Adrenal gland (tissue), 5 donors: ENCODE measurements around the gene DCANP1.

Source experiments
- POLR2A ChIP-seq, 2 donors: fragments of 450-650 bp; IDR thresholded peaks; one replicate each; pipeline ENCODE4 v1.6.1; 2017; ENCODE audit warnings: antibody characterized with exemption in 2 of 2, mild to moderate bottlenecking in 2 of 2, moderate library complexity in 1 of 2
- TF ChIP-seq, protein P1 (sequence below), 6 experiments: fragments of 450-650 bp in 4 of 6; fragments of 200-600 bp in 2 of 6; sonication (generic) in 1 of 6; IDR thresholded peaks; 1 replicate in 5 of 6; 2 replicates in 1 of 6; pipeline versions ENCODE4 v1.5.1 to v1.8.0; 2016 to 2021; ENCODE audit warnings: antibody characterized with exemption in 6 of 6, mild to moderate bottlenecking in 2 of 6, moderate library complexity in 1 of 6
- donor health status: DM: no; HTN: no; CAD: no.

DNA sequence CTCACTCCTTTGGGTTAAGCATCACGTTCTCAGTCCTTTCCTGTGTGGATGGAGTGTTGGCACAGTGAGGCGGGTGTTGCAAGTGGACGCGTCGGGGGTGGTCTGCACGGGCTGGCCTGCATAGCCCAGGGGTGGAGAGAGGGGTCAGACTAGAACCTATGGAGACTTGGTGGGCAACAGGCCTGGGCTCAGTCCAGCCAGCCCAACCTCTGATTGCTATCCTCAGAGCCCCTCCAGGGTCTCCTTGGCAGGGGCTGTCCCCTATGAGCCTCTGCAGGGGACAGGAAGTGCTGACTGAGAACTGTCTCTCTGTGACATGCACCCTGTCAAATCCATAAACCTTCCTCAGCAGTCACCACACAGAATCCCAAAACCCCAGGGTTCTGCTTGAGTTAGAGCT, 2.3 kb downstream of the DCANP1 start:
- no peak for TF ChIP-seq POLR2A (IDR thresholded peaks at IDR 0.05)
- TF ChIP-seq, protein P1, sequence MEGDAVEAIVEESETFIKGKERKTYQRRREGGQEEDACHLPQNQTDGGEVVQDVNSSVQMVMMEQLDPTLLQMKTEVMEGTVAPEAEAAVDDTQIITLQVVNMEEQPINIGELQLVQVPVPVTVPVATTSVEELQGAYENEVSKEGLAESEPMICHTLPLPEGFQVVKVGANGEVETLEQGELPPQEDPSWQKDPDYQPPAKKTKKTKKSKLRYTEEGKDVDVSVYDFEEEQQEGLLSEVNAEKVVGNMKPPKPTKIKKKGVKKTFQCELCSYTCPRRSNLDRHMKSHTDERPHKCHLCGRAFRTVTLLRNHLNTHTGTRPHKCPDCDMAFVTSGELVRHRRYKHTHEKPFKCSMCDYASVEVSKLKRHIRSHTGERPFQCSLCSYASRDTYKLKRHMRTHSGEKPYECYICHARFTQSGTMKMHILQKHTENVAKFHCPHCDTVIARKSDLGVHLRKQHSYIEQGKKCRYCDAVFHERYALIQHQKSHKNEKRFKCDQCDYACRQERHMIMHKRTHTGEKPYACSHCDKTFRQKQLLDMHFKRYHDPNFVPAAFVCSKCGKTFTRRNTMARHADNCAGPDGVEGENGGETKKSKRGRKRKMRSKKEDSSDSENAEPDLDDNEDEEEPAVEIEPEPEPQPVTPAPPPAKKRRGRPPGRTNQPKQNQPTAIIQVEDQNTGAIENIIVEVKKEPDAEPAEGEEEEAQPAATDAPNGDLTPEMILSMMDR (IDR thresholded peaks at IDR 0.05): no peak
